Measurements from ENCODE around the gene TMEM200A.
"Not testable (repeated sequence)": the region's sequence is repeated elsewhere in the genome, so short reads cannot be mapped to it uniquely, and the experiment has no call there.

TMEM200A gene

DNA sequence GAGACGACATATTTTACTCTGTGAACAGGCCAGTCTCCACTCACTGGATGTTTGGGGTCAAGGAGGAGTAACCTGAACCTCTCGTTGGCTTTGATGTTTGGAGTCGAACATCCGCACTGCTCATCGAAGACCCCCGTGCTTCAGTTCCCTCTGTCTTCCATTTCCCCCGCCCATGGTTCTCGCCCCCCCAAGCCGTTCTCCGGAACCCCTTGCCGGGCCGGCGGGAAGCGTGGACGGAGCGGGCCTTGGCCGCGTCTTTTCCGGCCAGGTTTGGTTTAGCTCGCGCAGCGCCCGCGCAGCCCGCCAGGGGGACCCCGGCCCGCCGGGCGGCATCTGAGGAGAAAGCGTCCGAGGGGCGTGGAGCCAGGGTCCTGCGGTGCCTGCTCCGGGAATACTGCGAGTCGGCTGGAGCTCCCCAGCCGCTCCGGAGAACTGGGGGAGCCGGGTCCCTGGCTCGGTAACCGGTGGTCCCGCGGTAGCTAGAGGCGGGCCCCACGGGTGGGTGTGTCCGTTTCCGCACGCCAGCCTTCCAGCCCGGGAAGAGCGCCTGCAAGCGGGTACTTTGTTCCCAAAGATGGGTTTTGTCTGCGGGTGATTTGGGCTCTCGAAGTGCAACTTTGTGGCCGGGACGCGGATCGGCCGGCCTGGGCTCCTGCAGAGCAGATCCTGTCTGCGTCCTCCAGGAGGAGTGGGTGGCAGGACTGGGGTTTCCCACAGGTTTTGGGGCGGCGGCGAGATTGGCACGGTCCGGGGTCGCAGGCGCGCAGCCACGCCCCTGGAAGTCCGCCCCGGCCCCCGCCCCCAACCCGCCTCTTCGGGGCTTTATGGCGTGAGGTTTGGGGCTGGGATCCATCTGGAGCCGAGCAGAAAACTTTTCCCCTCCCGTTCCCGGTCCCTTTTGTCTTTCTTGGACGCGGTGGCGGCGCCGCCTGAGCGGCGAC is at the start of gene TMEM200A:
TSS of gene TMEM200A (plus strand) at position 852 of the 941 bp plus-strand sequence. CDS start 74,406 bp downstream, outside the sequence.
- in situ Hi-C loops (cut with HindIII; ENCODE audit: low pct_unique_long_range_greater_than_20kb, low sequenced_read_pairs), result no loop called here
- no peak for TF ChIP-seq JUND (IDR thresholded peaks at IDR 0.05; ENCODE audit: low read depth)
- DNase-seq (ENCODE audit: low read depth in 1 of 2, low spot score in 1 of 2), result no peak

DNA sequence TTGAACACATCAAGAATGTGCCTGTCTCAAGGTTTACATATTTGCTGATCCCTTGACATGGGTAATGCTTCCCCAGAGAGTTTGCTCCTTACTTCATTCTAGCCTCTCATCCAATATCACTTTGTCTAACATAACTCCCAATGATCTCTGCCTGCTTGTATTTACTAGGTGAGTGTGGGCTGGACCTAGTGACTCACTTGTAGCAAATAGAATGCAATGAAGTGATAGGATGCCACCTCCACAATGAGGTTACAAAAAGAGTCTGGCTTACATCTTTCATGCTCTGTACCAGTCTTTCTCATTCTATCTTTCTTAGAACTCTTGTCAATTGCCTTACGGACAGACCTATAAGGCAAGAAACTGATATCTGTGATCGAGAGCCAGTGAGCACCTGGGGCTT is 44.9 kb upstream of the TMEM200A start:
- TF ChIP-seq JUND (IDR thresholded peaks at IDR 0.05; ENCODE audit: low read depth), result no peak
- peak in 1 of 2 experiments; percentile 10 for DNase-seq (ENCODE audit: low read depth in 1 of 2, low spot score in 1 of 2)
- in situ Hi-C loops (cut with HindIII; ENCODE audit: low pct_unique_long_range_greater_than_20kb, low sequenced_read_pairs), result no loop called here

- in situ Hi-C loops (cut with HindIII; ENCODE audit: low pct_unique_long_range_greater_than_20kb, low sequenced_read_pairs), result no loop called here
- no peak for TF ChIP-seq JUND (IDR thresholded peaks at IDR 0.05; ENCODE audit: low read depth)
- DNase-seq (ENCODE audit: low read depth in 1 of 2, low spot score in 1 of 2), result peak in 1 of 2 experiments; percentile 57
Measured at GRCh38 chr6:130322673-130323268, 43.0 kb upstream of the TMEM200A start.

GRCh38 chr6:130324657-130325056 is 41.2 kb upstream of the TMEM200A start:
- no peak for TF ChIP-seq JUND (IDR thresholded peaks at IDR 0.05; ENCODE audit: low read depth)
- in situ Hi-C loops (cut with HindIII; ENCODE audit: low pct_unique_long_range_greater_than_20kb, low sequenced_read_pairs), result no loop called here
- DNase-seq (ENCODE audit: low read depth in 1 of 2, low spot score in 1 of 2), result no peak

DNA sequence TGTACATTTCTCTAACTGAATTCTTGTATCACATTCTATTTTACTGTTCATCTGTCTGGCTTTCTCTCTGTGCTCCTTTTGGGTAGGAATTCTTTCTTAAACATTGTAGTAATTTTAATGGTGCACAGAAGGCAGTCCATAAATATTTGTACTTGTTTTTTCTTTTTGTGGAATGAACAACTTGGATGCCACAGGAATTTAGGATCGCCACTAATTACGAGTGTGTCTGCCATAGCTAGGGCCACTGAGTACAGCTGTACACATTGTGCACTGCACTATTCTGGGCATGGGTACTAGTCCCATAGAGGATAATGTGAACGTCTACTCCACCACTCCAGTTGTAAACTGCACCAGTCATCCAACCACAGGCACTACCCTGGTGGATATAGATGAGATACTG is 39.3 kb upstream of the TMEM200A start:
- no peak for TF ChIP-seq JUND (IDR thresholded peaks at IDR 0.05; ENCODE audit: low read depth)
- DNase-seq (ENCODE audit: low read depth in 1 of 2, low spot score in 1 of 2), result no peak
- in situ Hi-C loops (cut with HindIII; ENCODE audit: low pct_unique_long_range_greater_than_20kb, low sequenced_read_pairs), result no loop called here

DNA sequence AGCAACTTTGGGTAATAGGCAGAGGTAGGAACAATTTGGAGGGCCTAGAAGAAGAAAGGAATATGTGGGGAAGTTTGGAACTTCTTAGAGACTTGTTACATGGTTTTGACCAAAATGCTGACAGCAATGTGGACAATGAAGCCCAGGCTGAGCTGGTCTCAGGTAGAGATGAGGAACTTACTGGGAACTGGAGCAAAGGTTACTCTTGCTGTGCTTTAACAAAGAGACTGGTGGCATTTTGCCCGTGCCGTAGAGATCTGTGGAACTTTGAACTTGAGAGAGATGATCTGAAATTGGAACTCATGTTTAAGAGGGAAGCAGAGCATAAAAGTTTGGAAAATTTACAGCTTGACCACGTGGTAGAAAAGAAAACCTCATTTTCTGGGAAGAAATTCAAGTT is 28.3 kb upstream of the TMEM200A start:
- in situ Hi-C loops (cut with HindIII; ENCODE audit: low pct_unique_long_range_greater_than_20kb, low sequenced_read_pairs), result no loop called here
- DNase-seq (ENCODE audit: low read depth in 1 of 2, low spot score in 1 of 2), result no peak
- TF ChIP-seq JUND (IDR thresholded peaks at IDR 0.05; ENCODE audit: low read depth), result no peak

GRCh38 chr6:130346324-130346723 is 19.5 kb upstream of the TMEM200A start:
- DNase-seq (ENCODE audit: low read depth in 1 of 2, low spot score in 1 of 2); in situ Hi-C loops (cut with HindIII; ENCODE audit: low pct_unique_long_range_greater_than_20kb, low sequenced_read_pairs): not testable (repeated sequence)

DNA sequence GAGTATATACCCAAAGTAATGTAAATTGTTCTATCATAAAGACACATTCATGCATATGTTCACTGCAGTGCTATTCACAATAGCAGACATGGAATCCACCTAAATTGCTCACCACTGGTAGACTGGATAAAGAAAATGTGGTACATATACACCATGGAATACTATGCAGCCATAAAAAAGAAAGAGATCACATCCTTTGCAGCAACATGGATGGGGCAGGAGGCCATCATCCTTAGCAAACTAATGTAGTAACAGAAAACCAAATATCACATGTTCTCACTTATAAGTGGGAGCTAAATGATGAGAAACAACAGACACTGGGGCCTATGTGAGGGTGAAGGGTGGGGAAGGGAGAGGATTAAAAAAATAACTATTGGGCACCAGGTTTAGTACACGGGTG is 11.5 kb upstream of the TMEM200A start:
- in situ Hi-C loops (cut with HindIII; ENCODE audit: low pct_unique_long_range_greater_than_20kb, low sequenced_read_pairs), result no loop called here
- no peak for TF ChIP-seq JUND (IDR thresholded peaks at IDR 0.05; ENCODE audit: low read depth)

DNA sequence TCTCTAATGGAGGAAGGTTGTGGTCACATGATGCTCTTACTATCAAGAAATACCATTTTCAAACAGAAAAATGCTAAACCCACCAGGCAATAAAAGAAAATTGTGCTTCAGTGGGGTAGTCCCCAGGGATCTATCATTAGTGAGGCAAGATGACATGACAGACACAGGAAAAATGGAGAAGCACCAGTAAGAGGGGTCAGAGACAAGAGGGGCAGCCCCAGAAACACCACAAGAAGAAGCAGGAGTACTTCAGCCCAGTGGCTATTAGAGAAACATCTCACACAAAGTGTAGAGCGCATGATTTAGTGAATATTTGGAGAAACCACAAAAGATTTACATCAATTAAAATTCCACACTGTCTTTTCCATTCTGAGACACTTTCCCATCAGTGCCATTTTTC is 10.2 kb upstream of the TMEM200A start:
- in situ Hi-C loops (cut with HindIII; ENCODE audit: low pct_unique_long_range_greater_than_20kb, low sequenced_read_pairs), result no loop called here
- TF ChIP-seq JUND (IDR thresholded peaks at IDR 0.05; ENCODE audit: low read depth), result no peak
- DNase-seq (ENCODE audit: low read depth in 1 of 2, low spot score in 1 of 2), result no peak

More for the DNA sequence above, 11.5 kb upstream of the TMEM200A start:
- no peak for DNase-seq (ENCODE audit: low read depth in 1 of 2, low spot score in 1 of 2)

GRCh38 chr6:130357436-130357835 is 8.4 kb upstream of the TMEM200A start:
- DNase-seq (ENCODE audit: low read depth in 1 of 2, low spot score in 1 of 2), result no peak
- in situ Hi-C loops (cut with HindIII; ENCODE audit: low pct_unique_long_range_greater_than_20kb, low sequenced_read_pairs), result no loop called here
- TF ChIP-seq JUND (IDR thresholded peaks at IDR 0.05; ENCODE audit: low read depth), result no peak

GRCh38 chr6:130359736-130360135 is 6.1 kb upstream of the TMEM200A start:
- in situ Hi-C loops (cut with HindIII; ENCODE audit: low pct_unique_long_range_greater_than_20kb, low sequenced_read_pairs), result no loop called here
- DNase-seq (ENCODE audit: low read depth in 1 of 2, low spot score in 1 of 2), result no peak

GRCh38 chr6:130362128-130362527 is 3.7 kb upstream of the TMEM200A start:
- in situ Hi-C loops (cut with HindIII; ENCODE audit: low pct_unique_long_range_greater_than_20kb, low sequenced_read_pairs), result no loop called here
- peak; percentile 18 to 36 for DNase-seq (ENCODE audit: low read depth in 1 of 2, low spot score in 1 of 2)
- no peak for TF ChIP-seq JUND (IDR thresholded peaks at IDR 0.05; ENCODE audit: low read depth)

More at GRCh38 chr6:130359736-130360135, 6.1 kb upstream of the TMEM200A start:
- TF ChIP-seq JUND (IDR thresholded peaks at IDR 0.05; ENCODE audit: low read depth), result no peak

- in situ Hi-C loops (cut with HindIII; ENCODE audit: low pct_unique_long_range_greater_than_20kb, low sequenced_read_pairs), result no loop called here
- DNase-seq (ENCODE audit: low read depth in 1 of 2, low spot score in 1 of 2), result no peak
- no peak for TF ChIP-seq JUND (IDR thresholded peaks at IDR 0.05; ENCODE audit: low read depth)
Measured at GRCh38 chr6:130364224-130364780, 1.5 kb upstream of the TMEM200A start.
